Measurements from ENCODE around the gene SMYD3. TPM values are rescaled to one million over a fixed set of nuclear protein-coding genes. Genes with fewer than 3 reads are reported as not detected.

Gene SMYD3
- total RNA-seq, 4 donors from 2014 or later: 12.0 to 15.0 (median 13.2) TPM

GRCh38 chr1:246220495-246221065 lies 286.5 kb downstream of the SMYD3 start:
- H3K4me3 ChIP-seq: no peak overlapping the region
- TF ChIP-seq POLR2AphosphoS5 (IDR thresholded peaks at IDR 0.05): no peak
- WGBS: 100% methylated on average over 8 of the region's 8 CpGs

DNA sequence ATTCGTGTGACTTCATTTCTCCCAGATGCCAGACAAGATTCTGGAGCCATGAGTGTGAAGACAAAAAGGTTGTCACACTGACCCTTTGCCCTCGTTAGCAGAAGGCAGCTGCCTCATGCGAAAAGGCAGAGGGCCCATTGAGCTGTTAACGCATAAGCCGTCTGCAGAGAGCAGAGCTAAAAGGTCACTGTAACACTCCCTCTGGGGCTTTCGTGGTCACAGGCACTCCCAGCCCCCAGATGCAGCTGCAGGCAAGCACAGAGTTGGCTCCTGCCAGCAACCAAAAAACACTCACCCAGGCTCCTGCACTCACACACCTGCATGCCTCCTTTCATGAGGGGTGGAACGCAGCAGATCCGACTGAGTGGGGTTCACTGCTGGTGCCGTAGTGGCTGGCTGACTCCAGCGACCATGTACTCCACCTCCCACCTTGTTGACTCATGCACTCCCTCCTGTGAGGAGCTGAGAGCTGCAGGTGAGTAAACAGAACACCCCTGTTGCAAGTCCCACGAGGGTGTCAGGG lies 287.5 kb downstream of the SMYD3 start:
- Histone ChIP-seq H3K36me3 (no peaks in the 10 kb centered on the region), H3K4me1 (peaks cover 0 to 5% (median 2%) of the 10 kb centered on the region in 4 donors), H3K27me3 (no peaks in the 10 kb centered on the region), H3K27ac (replicated peaks in 1 of 4) (no peak overlapping the region), H3K4me3 (no peak overlapping the region), H3K9me3 (no peaks in the 10 kb centered on the region)
- no peak for TF ChIP-seq POLR2AphosphoS5 (IDR thresholded peaks at IDR 0.05)
- WGBS: 65% methylated on average over 8 of the region's 11 CpGs
- intact Hi-C loops (cut with DNase I): no loop called here
- DNase-seq (ENCODE audit: extremely low spot score): no peak

More at GRCh38 chr1:246220495-246221065, 286.5 kb downstream of the SMYD3 start:
- Histone ChIP-seq H3K27ac (replicated peaks in 1 of 4) (no peak overlapping the region), H3K36me3 (no peaks in the 10 kb centered on the region), H3K9me3 (no peaks in the 10 kb centered on the region), H3K4me1 (peaks cover 0 to 5% (median 2%) of the 10 kb centered on the region in 4 donors), H3K27me3 (no peaks in the 10 kb centered on the region)
- intact Hi-C loops (cut with DNase I): no loop called here
- DNase-seq (ENCODE audit: extremely low spot score): no peak

DNA sequence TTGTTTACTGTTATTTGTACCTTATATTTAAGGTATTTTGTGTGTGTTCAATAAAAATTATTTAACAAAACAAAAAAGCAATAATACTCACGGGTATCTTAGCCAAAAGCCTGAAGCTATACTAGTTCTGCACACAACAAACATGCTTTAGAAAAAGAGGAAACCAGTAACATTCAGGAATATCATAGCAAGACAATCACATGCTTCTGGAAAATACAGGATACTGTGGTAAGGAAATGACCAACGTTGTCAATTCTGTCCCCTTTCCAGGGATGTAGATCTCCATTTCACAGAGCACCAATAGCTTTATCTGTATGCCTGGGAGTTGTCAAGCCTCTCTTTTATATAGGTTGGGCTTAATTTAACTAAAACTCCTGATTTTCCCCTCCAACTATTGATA lies 288.4 kb downstream of the SMYD3 start:
- H3K4me3 ChIP-seq: no peak overlapping the region
- TF ChIP-seq EP300 (IDR thresholded peaks at IDR 0.05): no peak
- no peak for TF ChIP-seq CTCF (IDR thresholded peaks at IDR 0.05)
- TF ChIP-seq POLR2AphosphoS5 (IDR thresholded peaks at IDR 0.05): no peak
- TF ChIP-seq POLR2A (IDR thresholded peaks at IDR 0.05; ENCODE audit: low read depth): no peak
- H3K27me3 ChIP-seq: no peaks in the 10 kb centered on the region
- no peaks in the 10 kb centered on the region for H3K9me3 ChIP-seq
- WGBS: 51% methylated on average over 2 of the region's 2 CpGs
- H3K27ac ChIP-seq (replicated peaks in 1 of 4): no peak overlapping the region
- peaks cover 0 to 5% (median 2%) of the 10 kb centered on the region in 4 donors for H3K4me1 ChIP-seq
- DNase-seq (ENCODE audit: extremely low spot score): no peak
- H3K36me3 ChIP-seq: no peaks in the 10 kb centered on the region
- intact Hi-C loops (cut with DNase I): no loop called here

DNA sequence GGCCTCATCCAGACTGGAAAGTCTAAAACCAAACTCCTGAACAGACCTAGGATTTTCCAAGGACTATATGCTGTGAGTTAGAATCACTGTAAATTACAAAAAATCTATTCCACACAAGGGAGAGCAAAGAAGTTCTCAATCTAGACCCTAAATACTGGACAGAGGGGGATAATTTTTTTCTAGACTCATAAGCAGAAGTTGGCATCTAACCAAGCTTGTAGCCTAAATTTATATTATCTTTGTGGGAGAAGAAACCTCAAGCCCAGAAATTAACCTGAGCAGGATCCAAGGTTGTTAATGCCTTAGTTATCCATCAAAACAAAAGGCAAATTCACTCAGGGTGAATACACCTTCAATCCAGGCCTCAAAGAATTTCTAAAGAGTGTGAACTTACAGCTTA lies 290.2 kb downstream of the SMYD3 start:
- H3K36me3 ChIP-seq: no peaks in the 10 kb centered on the region
- no peak overlapping the region for H3K27ac ChIP-seq (replicated peaks in 1 of 4)
- TF ChIP-seq POLR2A (IDR thresholded peaks at IDR 0.05; ENCODE audit: low read depth) (no peak), POLR2AphosphoS5 (IDR thresholded peaks at IDR 0.05) (no peak)
- H3K27me3 ChIP-seq: no peaks in the 10 kb centered on the region
- intact Hi-C loops (cut with DNase I): no loop called here
- peaks cover 0 to 5% (median 2%) of the 10 kb centered on the region in 4 donors for H3K4me1 ChIP-seq
- DNase-seq (ENCODE audit: extremely low spot score): no peak
- H3K4me3 ChIP-seq: no peak overlapping the region
- H3K9me3 ChIP-seq: no peaks in the 10 kb centered on the region

- no peak for DNase-seq (ENCODE audit: extremely low spot score)
- Histone ChIP-seq H3K36me3 (no peaks in the 10 kb centered on the region), H3K9me3 (no peaks in the 10 kb centered on the region), H3K27ac (replicated peaks in 1 of 4) (no peak overlapping the region), H3K4me1 (peaks cover 0 to 5% (median 2%) of the 10 kb centered on the region in 4 donors), H3K4me3 (no peak overlapping the region), H3K27me3 (no peaks in the 10 kb centered on the region)
- intact Hi-C loops (cut with DNase I): no loop called here
- WGBS: 60% methylated on average over 4 of the region's 4 CpGs
- TF ChIP-seq EP300 (IDR thresholded peaks at IDR 0.05) (no peak), POLR2A (IDR thresholded peaks at IDR 0.05; ENCODE audit: low read depth) (no peak), POLR2AphosphoS5 (IDR thresholded peaks at IDR 0.05) (no peak), CTCF (IDR thresholded peaks at IDR 0.05) (no peak)
Observed at GRCh38 chr1:246215510-246215903, 291.6 kb downstream of the SMYD3 start.

DNA sequence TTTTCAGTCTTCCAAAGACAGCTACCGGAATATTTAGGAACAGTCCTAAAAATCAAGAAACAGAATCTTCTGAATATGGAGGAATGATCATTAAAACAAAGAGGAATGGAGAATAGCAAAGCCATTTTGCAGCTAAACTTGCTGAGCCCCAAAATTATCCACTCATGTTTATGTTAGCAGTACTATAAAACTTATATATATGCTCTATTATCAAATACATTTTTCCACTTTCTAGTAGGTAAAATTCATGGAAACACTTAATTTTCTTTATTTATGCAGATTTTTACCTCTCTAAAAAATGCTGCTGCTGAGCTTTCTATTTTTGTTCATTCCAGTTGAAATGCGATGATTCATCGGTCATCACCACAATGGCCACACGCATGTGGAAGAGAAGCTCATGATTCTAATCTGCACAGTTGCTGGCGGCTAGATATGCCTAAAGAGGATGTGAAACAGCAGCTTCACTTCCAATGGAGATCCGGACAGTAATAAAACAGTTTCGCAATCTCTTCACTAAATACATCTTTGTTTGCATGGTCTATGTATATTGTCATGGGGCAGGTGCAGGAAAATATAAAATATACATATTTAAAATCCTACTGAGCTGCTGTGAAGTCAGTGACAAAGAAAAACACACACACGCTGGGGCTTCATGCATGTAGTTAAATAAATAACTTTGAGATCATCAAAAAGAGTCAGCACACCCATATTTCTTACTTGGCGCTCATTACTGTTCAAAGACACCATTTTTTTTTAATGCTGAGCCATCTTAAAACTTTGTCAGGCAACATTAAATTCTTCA lies 292.2 kb downstream of the SMYD3 start:
- H3K27me3 ChIP-seq: no peaks in the 10 kb centered on the region
- DNase-seq (ENCODE audit: extremely low spot score): no peak
- peaks cover 0 to 5% (median 2%) of the 10 kb centered on the region in 4 donors for H3K4me1 ChIP-seq
- no peaks in the 10 kb centered on the region for H3K9me3 ChIP-seq
- no peak overlapping the region for H3K4me3 ChIP-seq
- 68% methylated on average over 9 of the region's 9 CpGs for WGBS
- TF ChIP-seq POLR2A (IDR thresholded peaks at IDR 0.05; ENCODE audit: low read depth): no peak
- TF ChIP-seq POLR2AphosphoS5 (IDR thresholded peaks at IDR 0.05): peak in 1 of 2 donors; percentile 38
- intact Hi-C loops (cut with DNase I): no loop called here
- H3K27ac ChIP-seq (replicated peaks in 1 of 4): no peak overlapping the region
- H3K36me3 ChIP-seq: no peaks in the 10 kb centered on the region
